GM13976 (cell line): ENCODE data around the gene YAP1.
A peak's percentile ranks its signal among the peaks of the same experiment; 100 is the strongest.

Experiments
- DNase-seq: peaks from one replicate; pipeline ENCODE4 v3.0.0; 2012; ENCODE audit warnings: low spot score
- CTCF ChIP-seq: IDR thresholded peaks from 2 replicates; pipeline ENCODE4 v1.5.1; 2012; ENCODE audit warnings: borderline replicate concordance, mild to moderate bottlenecking; ENCODE audit not compliant: insufficient read depth; ENCODE audit errors: extremely low read depth, missing control alignments, control extremely low read depth
- in situ Hi-C: fragments of 300-500 bp; cut with MboI; formaldehyde crosslinking; loops from one replicate; pipeline ENCODE4 v1.12.0; 2022; ENCODE audit warnings: low sequenced_read_pairs, mixed read lengths, inconsistent platforms; ENCODE audit not compliant: unreplicated experiment

Gene YAP1

GRCh38 chr11:102272047-102272824 lies 162.0 kb downstream of the YAP1 start:
- no peak for TF ChIP-seq CTCF
- DNase-seq, result no peak
- in situ Hi-C loops, result no loop called here

- DNase-seq, result no peak
- TF ChIP-seq CTCF, result no peak
- in situ Hi-C loops, result no loop called here
These were observed 164.4 kb downstream of the YAP1 start for GRCh38 chr11:102274628-102275027.

- no peak for DNase-seq
- no peak for TF ChIP-seq CTCF
- in situ Hi-C loops, result no loop called here
These were observed 166.1 kb downstream of the YAP1 start for GRCh38 chr11:102276362-102276761.

GRCh38 chr11:102276783-102277182 lies 166.5 kb downstream of the YAP1 start:
- in situ Hi-C loops, result no loop called here
- DNase-seq, result no peak
- TF ChIP-seq CTCF, result no peak

DNA sequence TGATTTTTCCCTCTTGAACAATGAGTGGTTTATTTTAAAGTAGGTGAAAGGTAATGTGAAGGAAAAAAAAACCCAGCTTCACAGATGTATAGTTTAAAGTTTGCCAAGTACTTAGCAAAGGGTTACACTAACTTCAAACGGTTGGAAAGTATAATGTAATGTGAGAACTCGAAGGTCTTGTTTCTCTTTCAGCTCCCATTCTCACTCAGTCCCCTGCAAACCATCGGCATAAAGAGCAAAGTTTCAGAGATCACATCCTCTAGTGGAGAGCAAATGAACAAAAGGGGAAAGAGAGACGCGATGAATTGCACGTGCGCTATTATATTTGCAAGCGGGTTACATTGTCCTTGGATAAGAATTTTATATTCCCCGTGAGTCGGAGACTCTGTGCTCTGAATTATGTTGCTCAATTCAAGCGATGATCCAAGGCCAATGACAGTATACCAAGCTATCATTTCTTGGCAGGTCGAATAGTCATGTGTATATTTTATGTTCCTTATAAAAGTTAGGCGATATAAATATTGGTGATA lies 169.5 kb downstream of the YAP1 start:
- in situ Hi-C loops, result loop anchor here (10.0 kb wide), 2 partner anchors 215 to 325 kb away; no protein-coding TSS in a partner anchor
- TF ChIP-seq CTCF, result no peak
- DNase-seq, result peak; percentile 70

GRCh38 chr11:102280245-102280833 lies 170.1 kb downstream of the YAP1 start:
- no peak for DNase-seq
- in situ Hi-C loops, result loop anchor here (10.0 kb wide), 2 partner anchors 214 to 324 kb away; no protein-coding TSS in a partner anchor
- TF ChIP-seq CTCF, result no peak
